Activated gamma-delta T cell treated with anti-CD3 and anti-CD28 coated beads, Interleukin-2, amount 50 U/mL, for 16 hours (primary cell): Measurements from ENCODE around the gene XIST.
A peak's percentile ranks its signal among the peaks of the same experiment; 100 is the strongest.
"Not testable (repeated sequence)": the region's sequence is repeated elsewhere in the genome, so short reads cannot be mapped to it uniquely, and the experiment has no call there.

ENCODE experiments used
- DNase-seq: peaks from one replicate; pipeline ENCODE4 v3.0.0-alpha.2; 2020; ENCODE audit warnings: low read depth

Gene XIST

DNA sequence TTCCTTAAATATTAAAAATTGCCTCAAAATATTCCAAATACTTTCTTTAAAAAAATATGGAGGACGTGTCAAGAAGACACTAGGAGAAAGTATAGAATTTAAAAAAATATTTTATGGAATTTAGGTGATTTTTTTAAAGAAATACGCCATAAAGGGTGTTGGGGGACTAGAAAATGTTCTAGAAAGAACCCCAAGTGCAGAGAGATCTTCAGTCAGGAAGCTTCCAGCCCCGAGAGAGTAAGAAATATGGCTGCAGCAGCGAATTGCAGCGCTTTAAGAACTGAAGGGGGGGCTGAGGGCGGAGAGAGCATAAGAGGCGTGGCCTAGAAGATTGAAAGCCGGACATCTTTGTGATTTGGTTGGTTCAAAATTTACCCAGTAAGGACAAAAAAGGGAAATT, at the start of gene XIST:
TSS of gene XIST (minus strand) at position 248 of the 400 bp plus-strand sequence.
- DNase-seq, result peak; percentile 60

- DNase-seq, result not testable (repeated sequence)
Observed at GRCh38 chrX:73898315-73898714, 45.8 kb upstream of the XIST start.

GRCh38 chrX:73892515-73893090, 40.1 kb upstream of the XIST start:
- peak; percentile 7 for DNase-seq

DNA sequence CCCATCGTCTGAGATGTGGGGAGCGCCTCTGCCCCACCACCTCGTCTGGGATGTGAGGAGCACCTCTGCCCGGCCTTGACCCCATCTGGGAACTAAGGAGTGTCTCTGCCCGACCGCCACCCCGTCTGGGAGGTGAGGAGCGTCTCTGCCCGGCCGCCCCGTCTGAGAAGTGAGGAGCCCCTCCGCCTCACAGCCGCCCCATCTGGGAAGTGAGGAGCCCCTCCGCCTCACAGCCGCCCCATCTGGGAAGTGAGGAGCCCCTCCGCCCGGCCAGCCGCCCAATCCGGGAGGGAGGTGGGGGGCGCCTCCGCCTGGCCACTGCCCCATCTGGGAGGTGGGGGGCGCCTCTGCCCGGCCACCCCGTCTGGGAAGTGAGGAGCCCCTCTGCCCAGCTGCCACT, 29.7 kb upstream of the XIST start:
- DNase-seq, result not testable (repeated sequence)

DNA sequence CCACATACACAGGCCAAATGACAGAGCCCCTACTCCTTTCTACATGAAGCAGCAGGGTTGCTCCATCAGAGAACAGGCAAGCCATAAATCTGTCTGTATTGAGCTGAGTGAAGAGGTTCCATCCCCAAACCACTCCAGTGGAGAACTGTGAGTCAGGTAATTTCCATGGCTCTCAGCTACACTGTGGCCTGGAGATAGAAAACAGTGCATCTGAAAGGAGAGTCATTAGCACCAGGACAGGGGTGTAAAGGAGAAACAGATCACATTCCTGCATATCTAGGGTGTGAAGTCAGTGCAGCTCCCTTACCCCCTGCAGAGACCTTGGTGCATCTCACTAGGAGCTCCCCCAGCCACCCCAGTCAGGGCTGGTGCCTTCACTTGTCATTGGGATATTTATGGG, 25.2 kb upstream of the XIST start:
- DNase-seq, result no peak

DNA sequence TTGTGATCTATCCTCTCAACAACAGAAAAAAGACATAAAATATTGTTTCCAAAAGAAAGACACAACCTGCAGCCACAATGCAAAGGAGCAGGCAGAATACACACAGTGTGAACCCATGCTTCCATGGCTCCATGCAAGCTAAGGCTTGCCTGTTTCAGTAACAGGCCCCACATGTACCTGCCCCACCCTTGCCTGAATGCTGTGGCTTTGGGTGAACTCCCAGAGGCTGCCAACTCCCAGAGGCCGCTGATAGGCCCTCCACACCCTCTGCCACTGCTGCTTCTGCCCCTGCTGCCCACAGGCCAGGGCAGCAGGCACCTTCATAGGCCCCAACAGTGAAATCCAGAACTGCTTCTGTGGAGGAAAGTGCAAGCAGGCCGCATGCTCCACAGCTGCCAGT, 24.4 kb upstream of the XIST start:
- no peak for DNase-seq

- no peak for DNase-seq
Observed at GRCh38 chrX:73868916-73869315, 16.4 kb upstream of the XIST start.

DNA sequence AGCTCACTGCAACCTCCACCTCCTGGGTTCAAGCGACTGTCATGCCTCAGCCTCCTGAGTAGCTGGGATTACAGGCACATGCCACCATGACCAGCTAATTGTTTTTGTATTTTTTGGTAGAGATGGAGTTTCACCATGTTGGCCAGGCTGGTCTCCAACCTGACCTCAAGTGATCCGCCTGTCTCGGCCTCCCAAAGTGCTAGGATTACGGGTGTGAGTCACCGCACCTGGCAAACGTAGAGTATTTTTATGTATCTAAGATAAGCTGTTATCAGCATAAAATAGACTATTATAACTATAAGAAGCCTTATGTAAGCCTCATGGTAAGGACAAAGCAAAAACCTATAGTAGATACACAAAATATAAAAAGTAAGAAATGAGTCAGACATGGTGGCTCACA, 14.6 kb upstream of the XIST start:
- no peak for DNase-seq

DNA sequence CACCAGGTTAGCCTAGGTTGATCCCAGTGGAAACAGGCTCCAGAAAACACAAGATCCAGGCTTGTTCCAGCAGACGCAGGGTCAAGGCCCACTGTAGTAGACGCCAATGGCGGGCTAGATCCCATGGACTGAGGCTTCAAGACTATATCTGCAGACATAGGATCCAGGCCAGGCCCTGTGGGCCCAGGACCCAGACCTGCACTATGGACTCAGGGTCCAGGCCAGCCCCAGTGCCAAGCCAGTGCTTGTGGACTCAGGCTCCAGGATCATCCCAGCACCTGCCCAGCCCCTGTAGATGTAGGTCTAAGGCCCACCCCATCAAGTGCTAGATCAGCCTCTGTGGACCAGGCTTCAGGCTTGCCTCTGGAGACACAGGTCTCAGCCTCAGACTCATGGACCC, 11.3 kb upstream of the XIST start:
- no peak for DNase-seq

DNA sequence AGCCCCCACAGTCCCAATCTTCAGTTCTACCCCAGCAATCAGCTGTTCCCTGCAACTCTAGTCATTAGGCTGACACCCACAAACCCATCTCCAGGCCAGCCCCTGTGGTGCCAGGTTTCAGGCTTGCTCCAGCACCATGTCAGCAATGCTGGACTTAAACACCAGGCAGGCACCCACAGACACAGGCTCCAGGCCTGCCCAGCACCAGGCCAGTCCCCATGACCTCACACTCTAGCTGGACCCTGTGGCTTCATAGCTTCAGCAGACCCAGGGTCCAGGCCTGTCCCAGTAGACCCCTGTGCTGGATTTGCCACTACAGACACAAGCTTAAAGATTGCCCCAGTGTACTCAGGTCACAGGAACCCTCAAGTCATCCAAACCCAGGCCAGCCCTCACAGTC, 10.8 kb upstream of the XIST start:
- DNase-seq, result no peak

DNA sequence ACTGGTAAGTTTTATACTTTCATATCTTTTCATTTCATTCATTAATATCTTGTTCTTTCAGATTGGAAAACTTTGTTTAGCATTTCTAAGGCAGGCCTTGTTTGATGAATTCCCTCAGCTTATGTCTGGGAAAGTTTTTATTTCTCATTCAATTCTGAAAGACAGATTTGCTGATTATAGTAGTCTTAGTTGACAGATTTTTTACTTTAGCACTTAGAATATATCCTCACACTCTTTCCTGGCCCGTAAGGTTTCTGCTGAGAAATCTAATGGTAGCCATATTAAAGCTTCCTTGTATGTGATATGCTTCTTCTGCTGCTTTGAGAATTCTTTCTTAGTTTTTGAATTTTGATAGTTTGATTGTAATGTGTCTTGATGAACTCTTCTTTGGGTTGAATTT, 7.1 kb upstream of the XIST start:
- no peak for DNase-seq

- peak; percentile 62 for DNase-seq
Observed at GRCh38 chrX:73855546-73855945, 3.0 kb upstream of the XIST start.

DNA sequence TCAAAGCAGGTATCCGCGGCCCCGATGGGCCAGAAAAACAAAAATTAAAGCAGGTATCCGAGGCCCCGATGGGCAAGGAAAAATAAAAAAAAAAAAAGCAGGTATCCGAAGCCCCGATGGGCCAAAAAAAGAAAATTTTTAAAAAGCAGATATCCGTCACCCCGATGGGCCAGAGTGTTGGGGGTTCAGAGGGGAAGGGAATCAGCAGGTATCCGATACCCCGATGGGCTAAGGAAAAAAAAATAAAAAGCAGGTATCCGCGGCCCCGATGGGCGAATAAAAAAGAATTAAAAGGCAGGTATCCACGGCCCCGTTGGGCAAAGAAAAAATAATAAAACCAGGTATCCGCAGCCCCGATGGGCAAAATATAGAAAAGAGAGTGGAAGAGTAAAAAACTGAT, 492 bp downstream of the XIST start:
- DNase-seq, result no peak

- DNase-seq, result peak; percentile 51
Observed at GRCh38 chrX:73851014-73852009, 1.2 kb downstream of the XIST start.

- no peak for DNase-seq
Observed at GRCh38 chrX:73850124-73851013, 2.1 kb downstream of the XIST start.

GRCh38 chrX:73849073-73849472, 3.4 kb downstream of the XIST start:
- DNase-seq, result no peak

GRCh38 chrX:73847991-73848390, 4.5 kb downstream of the XIST start:
- no peak for DNase-seq

GRCh38 chrX:73847100-73847499, 5.4 kb downstream of the XIST start:
- no peak for DNase-seq

GRCh38 chrX:73842541-73843234, 9.8 kb downstream of the XIST start:
- no peak for DNase-seq

- DNase-seq, result no peak
Observed at GRCh38 chrX:73841337-73841736, 11.2 kb downstream of the XIST start.

DNA sequence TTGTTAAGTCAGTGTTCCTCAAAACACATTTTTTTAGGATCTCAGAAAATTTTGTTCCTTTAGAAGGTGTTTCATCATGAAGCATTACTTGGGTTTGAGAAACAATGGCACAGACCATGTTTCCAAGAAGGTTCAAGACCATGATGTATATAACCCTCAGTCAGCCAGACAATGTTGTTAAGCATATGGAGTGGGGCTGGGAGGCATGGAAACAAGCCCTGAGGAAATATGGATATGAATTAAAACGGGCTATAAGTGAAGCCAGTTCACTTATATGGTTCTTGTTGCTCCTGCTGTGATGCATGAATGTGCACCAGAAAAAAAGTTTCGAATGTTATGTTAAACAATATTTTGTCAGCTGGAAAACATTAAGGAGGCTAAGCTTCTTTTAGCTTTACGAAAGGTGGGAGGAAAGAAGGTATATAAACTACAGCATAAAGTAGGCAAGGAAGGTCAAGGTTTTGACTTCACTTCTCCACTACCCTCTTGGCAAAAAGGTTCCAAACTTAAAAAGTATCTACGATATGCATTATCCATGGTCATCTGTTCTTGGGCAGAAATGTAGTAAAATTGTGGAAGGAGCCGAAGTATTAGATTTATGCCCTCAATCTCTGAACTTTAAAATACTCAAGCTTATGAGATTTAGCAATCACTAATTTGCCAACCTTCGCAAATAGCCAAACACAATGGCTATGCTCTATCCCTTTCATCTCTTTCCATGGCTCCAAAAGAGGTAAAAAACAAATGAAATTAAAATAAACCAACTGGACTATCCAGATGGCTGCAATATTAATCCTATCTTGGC, 12.2 kb downstream of the XIST start:
- DNase-seq, result no peak
